Aorta (tissue), 5 donors: ENCODE data around the gene PRRX1. TPM values are rescaled to one million over a fixed set of nuclear protein-coding genes. Genes with fewer than 3 reads are reported as not detected.
A peak's percentile ranks its signal among the peaks of the same experiment; 100 is the strongest.

ENCODE experiments used
- ATAC-seq: fragments of 200-7000 bp; cut with Tn5 transposase; one replicate; pipeline ENCODE4 v1.9.1; 2022; ENCODE audit warnings: moderate library complexity; ENCODE audit not compliant: low FRiP score
- DNase-seq, 2 donors: peaks; one replicate each; pipeline ENCODE4 v3.0.0-alpha.2; 2020
- H3K27ac ChIP-seq, 2 donors: one replicate each; pipeline ENCODE4 v1.5.1; 2013; ENCODE audit warnings: low read length in 2 of 2, mild to moderate bottlenecking in 2 of 2, moderate library complexity in 2 of 2, control low read depth in 1 of 2, inconsistent platforms in 1 of 2, low read depth in 1 of 2
- H3K27me3 ChIP-seq, 2 donors: one replicate each; pipeline ENCODE4 v1.6.1; 2013; ENCODE audit warnings: control low read depth in 1 of 2, low read length in 1 of 2, mild to moderate bottlenecking in 1 of 2, moderate library complexity in 1 of 2; ENCODE audit not compliant: insufficient read depth in 2 of 2, control insufficient read depth in 1 of 2
- H3K36me3 ChIP-seq, 2 donors: one replicate each; pipeline ENCODE4 v1.6.1; 2013; ENCODE audit warnings: control low read depth in 1 of 2, low read length in 1 of 2, mild to moderate bottlenecking in 1 of 2; ENCODE audit not compliant: insufficient read depth in 2 of 2, control insufficient read depth in 1 of 2
- H3K4me1 ChIP-seq, 2 donors: one replicate each; pipeline ENCODE4 v1.6.1; 2013; ENCODE audit warnings: low read length in 2 of 2, control low read depth in 1 of 2, mild to moderate bottlenecking in 1 of 2, moderate library complexity in 1 of 2; ENCODE audit not compliant: insufficient read depth in 2 of 2, control insufficient read depth in 1 of 2
- H3K4me3 ChIP-seq, 2 donors: one replicate each; pipeline ENCODE4 v1.5.1; 2013; ENCODE audit warnings: low read length in 2 of 2, control low read depth in 1 of 2, mild to moderate bottlenecking in 1 of 2
- H3K9me3 ChIP-seq: one replicate; pipeline ENCODE4 v1.6.1; 2013; ENCODE audit warnings: mild to moderate bottlenecking, low read length; ENCODE audit not compliant: control insufficient read depth
- WGBS, 2 donors: extraction: QIAGEN DNeasy Blood & Tissue Kit; methylation state at CpG; one replicate each; pipeline ENCODE4 v1.1.7; 2013; 5-methylcytosine and 5-hydroxymethylcytosine counted together
- intact Hi-C, 2 donors: fragments of 100-400 bp; cut with DNase I; formaldehyde crosslinking; loops; one replicate each; pipeline versions ENCODE4 v1.14.2 to v1.15.0; 2022
- polyA plus RNA-seq, 2 donors: library from polyadenylated mRNA; stranded (reverse); fragments of 200-250 nt; gene quantifications; one replicate each; pipeline ENCODE4 v1.2.3, GENCODE V29; 2013
- total RNA-seq, 2 donors: library from RNA; stranded (reverse); fragmentation: NEBNext Ultra II Directional; extraction: Animal tissue kit (Norgen Biotek cat#: 25700); gene quantifications; one replicate each; pipeline ENCODE4 v1.2.1, GENCODE V29; 2021
- donor health status: healthy with polysubstance abuse.
- donor health status: Bipolar disorder and iron deficiency.
- donor health status: DM: no; HTN: no; CAD: no.
- donor health status: DM: no; HTN: no; CAD: no.
- donor health status: DM: yes; HTN: yes; CAD: no.

PRRX1 gene
- total and polyA plus RNA-seq, 4 donors: 15.2 to 272 (median 105) TPM

DNA sequence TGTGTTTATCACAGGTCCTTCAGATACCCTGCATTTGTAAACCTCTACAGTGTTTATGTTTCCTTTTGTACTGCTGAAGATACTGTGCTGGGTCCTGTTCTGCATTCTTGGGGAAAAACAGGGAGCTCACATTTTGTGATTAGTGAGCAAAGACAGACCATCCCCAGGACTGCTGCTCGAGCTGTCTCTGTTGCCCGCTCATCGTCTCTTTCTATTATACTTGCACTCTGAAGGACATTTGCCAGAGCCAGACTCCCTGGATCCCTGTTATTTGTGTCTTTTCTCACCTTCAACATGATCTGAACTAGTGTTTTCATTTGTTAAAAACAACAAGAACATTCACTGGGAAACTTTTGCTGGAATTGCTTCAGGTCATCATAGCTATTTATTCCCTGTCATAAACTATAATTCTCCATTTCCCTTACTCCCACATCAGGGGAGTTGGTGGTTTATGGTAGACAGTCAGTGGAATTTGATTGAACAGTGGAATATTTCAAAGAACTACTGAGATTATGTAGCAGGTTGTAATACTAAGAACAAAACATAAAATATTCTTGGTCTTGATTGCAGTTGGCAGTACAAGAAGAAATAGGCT, 53.0 kb downstream of the PRRX1 start:
- intact Hi-C loops: no loop called here
- ATAC-seq: no peak
- no peaks in the 10 kb centered on the region for H3K27me3 ChIP-seq
- peaks cover 0 to 6% of the 10 kb centered on the region in 2 donors for H3K36me3 ChIP-seq
- H3K4me3 ChIP-seq: no peak overlapping the region
- no peak for DNase-seq
- WGBS, 2 donors: 68 to 80% methylated on average over 3 of the region's 3 CpGs
- H3K27ac ChIP-seq: no peak overlapping the region
- no peaks in the 10 kb centered on the region for H3K9me3 ChIP-seq
- peaks cover 0 to 1% of the 10 kb centered on the region in 2 donors for H3K4me1 ChIP-seq

DNA sequence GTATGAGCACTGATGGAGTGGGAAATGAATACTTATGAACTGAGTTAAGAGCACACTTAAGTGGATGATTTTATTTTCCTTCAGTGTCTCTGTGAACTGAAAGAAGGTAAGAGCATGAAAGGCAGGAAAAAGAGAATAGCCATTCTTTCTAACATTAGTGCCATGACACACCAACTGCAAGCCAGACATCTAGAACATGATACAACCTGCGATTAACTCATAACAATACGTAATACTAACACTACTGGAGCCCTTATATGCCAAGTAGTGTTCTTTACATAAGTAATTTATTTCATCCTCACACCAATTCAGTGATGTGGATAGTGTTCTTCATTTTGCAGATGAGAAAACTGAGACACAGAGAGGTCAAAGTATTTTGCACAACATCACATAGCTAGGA, 56.7 kb downstream of the PRRX1 start:
- Histone ChIP-seq H3K27ac (no peak overlapping the region), H3K27me3 (no peaks in the 10 kb centered on the region), H3K9me3 (no peaks in the 10 kb centered on the region), H3K36me3 (peaks cover 0 to 10% of the 10 kb centered on the region in 2 donors), H3K4me1 (no peaks in the 10 kb centered on the region), H3K4me3 (no peak overlapping the region)
- WGBS, 2 donors: 94 to 97% methylated on average over 2 of the region's 2 CpGs
- ATAC-seq (no peak), DNase-seq (no peak)
- intact Hi-C loops: loop anchor here in 1 of 2 donors (10.0 kb wide), 1 partner anchor 46 kb away; no protein-coding TSS in a partner anchor

DNA sequence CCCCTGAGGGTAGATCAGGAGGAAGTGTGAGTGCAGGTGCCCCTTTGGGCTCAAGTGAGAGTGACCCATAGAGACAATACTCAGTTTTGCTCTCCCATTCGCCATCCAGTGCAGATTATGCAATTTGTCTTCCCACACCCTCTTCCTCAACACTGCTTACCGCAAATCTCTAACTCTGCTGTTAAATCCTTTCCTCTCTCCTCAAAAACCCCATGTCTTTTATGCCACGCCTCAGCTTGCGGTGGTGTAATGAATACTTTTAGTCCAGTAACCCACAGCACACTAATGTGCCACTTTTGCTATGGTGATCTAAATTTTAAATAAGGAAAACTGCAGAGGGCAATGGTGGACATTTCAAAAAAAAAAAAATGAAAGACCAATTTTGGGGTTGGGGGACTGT, 57.7 kb downstream of the PRRX1 start:
- no peak for DNase-seq
- no peak for ATAC-seq
- WGBS, 2 donors: 95 to 97% methylated on average over 4 of the region's 4 CpGs

DNA sequence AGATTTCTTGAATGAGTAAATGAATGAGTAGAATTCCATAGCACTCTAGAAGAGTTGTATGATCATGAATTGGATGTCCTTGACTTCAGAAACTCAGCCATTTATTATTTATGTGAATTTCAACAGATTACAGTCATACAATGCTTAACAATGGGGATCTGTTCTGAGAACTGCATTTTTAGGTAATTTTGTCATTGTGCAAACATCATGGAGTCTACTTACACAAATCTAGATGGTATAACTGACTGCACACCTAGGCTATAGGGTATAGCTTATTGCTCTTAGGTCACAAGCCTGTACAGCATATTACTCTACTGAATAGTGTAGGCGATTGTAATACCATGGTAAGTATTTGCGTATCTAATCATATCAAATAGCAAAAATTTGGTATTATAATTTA, 59.6 kb downstream of the PRRX1 start:
- H3K4me1 ChIP-seq: no peaks in the 10 kb centered on the region
- H3K36me3 ChIP-seq: peaks cover 0 to 10% of the 10 kb centered on the region in 2 donors
- H3K4me3 ChIP-seq: no peak overlapping the region
- ATAC-seq (no peak), DNase-seq (no peak)
- intact Hi-C loops: loop anchor here in 1 of 2 donors (10.0 kb wide), 1 partner anchor 49 kb away; no protein-coding TSS in a partner anchor
- no peaks in the 10 kb centered on the region for H3K27me3 ChIP-seq
- no peaks in the 10 kb centered on the region for H3K9me3 ChIP-seq
- WGBS, 2 donors: 96 to 97% methylated on average over 2 of the region's 2 CpGs
- no peak overlapping the region for H3K27ac ChIP-seq

More for the DNA sequence above, 57.7 kb downstream of the PRRX1 start:
- H3K27ac ChIP-seq: no peak overlapping the region
- H3K4me3 ChIP-seq: no peak overlapping the region
- H3K9me3 ChIP-seq: no peaks in the 10 kb centered on the region
- peaks cover 0 to 10% of the 10 kb centered on the region in 2 donors for H3K36me3 ChIP-seq
- no peaks in the 10 kb centered on the region for H3K27me3 ChIP-seq
- intact Hi-C loops: loop anchor here in 1 of 2 donors (10.0 kb wide), 1 partner anchor 47 kb away; no protein-coding TSS in a partner anchor
- no peaks in the 10 kb centered on the region for H3K4me1 ChIP-seq

DNA sequence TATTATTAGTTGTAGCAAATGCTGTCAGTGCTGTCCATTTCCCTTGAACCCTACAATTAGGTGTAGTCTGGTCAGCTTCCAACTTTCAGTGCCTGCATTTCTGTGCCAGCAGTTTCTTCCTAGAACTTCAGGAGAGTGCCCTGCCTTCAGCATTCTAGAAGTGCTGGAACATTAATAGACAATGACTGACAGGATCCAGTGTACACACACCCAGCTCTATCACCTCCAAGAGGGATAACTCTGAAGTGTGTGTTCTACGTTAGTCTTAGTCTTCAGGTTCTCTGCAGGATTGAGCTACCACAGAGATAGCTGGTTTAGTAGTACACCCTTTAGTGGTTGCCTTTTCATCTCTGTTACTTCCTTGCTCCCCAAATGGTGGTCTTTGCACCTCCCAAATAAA, 61.4 kb downstream of the PRRX1 start:
- H3K9me3 ChIP-seq: no peaks in the 10 kb centered on the region
- no peaks in the 10 kb centered on the region for H3K27me3 ChIP-seq
- peaks cover 0 to 10% of the 10 kb centered on the region in 2 donors for H3K36me3 ChIP-seq
- H3K4me1 ChIP-seq: peaks cover 0 to 7% of the 10 kb centered on the region in 2 donors
- DNase-seq: no peak
- no peak overlapping the region for H3K27ac ChIP-seq
- intact Hi-C loops: loop anchor here in 1 of 2 donors (10.0 kb wide), 1 partner anchor 51 kb away; no protein-coding TSS in a partner anchor
- no peak for ATAC-seq
- WGBS, 2 donors: 91 to 92% methylated on average over 1 of the region's 1 CpG
- H3K4me3 ChIP-seq: no peak overlapping the region

DNA sequence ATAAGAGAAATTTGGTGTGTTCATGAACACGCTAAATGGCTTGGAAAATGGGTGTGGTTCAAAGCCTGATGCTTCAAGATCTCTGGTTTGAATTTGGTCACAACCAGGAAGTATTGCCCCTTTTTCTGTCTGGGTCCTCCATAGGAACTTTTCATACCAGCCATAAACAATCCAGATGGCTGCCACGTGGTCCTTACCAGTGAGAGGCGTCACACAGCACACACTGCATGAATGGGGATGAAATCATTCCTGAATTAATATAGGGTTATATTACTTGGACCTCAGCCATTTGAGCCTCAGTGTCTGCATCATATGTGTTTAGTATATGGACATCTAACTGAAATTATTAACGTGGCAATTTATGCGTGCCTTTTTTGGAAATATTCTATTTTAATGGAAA, 64.0 kb downstream of the PRRX1 start:
- Histone ChIP-seq H3K27ac (no peak overlapping the region), H3K27me3 (no peaks in the 10 kb centered on the region), H3K9me3 (no peaks in the 10 kb centered on the region), H3K4me1 (peaks cover 1 to 7% of the 10 kb centered on the region in 2 donors), H3K36me3 (no peaks in the 10 kb centered on the region), H3K4me3 (no peak overlapping the region)
- no peak for ATAC-seq
- DNase-seq: no peak
- intact Hi-C loops: loop anchor here in 1 of 2 donors (2.0 to 10.0 kb wide), 2 partner anchors 33 to 53 kb away; no protein-coding TSS in a partner anchor
- WGBS, 2 donors: 87 to 88% methylated on average over 5 of the region's 5 CpGs

DNA sequence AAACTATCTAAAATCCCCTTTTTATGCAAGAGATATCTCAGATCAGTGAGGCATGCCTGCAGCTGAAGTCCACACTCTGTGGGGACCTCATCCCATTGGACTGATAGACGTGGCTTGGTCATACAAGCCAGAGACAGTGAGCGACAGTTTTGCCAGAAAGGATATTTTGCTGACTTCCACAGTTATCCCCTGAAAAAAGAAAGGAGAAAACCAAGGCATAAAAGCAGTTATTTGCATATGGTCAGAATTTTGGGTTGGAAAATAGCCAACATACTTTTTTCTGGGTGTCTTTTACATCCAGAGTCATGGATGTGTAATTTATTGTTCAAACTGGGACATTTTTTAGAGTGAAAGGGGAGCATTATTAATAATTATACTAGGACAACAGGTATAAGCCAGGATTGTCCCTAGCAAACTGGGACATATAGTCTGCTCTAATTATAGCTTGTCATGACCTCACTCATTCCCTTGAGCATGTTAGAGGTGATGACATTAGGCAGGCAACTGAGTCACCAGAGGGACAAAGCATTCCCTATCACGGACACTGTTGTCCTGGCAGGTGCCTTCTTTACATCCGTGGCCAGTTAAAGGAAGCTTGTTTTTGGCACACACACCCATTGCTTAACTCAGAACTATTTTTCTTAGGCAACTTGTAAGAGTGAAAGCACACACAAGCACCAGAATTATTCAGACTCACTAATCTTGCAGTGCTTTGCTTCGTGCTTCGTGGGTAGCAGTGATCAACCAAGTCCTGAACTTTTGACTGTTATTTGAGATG, 65.5 kb downstream of the PRRX1 start:
- WGBS, 2 donors: 28 to 30% methylated on average over 6 of the region's 6 CpGs
- peak; percentile 59 for ATAC-seq
- no peaks in the 10 kb centered on the region for H3K36me3 ChIP-seq
- no peaks in the 10 kb centered on the region for H3K27me3 ChIP-seq
- H3K9me3 ChIP-seq: no peaks in the 10 kb centered on the region
- H3K4me3 ChIP-seq: no peak overlapping the region
- intact Hi-C loops: loop anchor here in 1 of 2 donors (10.0 kb wide), 1 partner anchor 55 kb away; no protein-coding TSS in a partner anchor
- no peak overlapping the region for H3K27ac ChIP-seq
- peaks cover 1 to 7% of the 10 kb centered on the region in 2 donors for H3K4me1 ChIP-seq
- DNase-seq: no peak

DNA sequence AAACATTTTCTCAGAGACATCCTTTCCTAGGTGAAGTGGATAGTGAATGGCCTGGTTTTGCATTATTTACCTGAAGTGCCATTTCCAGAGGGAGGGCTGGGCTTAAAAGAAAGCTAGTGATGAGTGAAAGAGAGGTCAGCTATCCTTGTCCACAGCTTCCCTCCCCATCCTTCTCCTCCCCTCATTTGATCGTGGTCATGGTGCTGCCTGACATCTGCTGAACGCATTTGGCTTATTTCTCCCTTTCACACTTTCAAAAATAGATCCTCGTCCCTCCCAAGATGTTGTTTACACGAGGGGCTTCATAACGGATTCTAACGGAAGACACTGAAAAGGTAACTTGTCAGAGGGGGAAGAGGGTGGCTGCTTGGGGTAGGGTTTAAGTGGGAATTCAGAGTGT, 66.1 kb downstream of the PRRX1 start:
- Histone ChIP-seq H3K4me3 (no peak overlapping the region), H3K27me3 (no peaks in the 10 kb centered on the region), H3K36me3 (no peaks in the 10 kb centered on the region), H3K27ac (peak overlapping the region in 1 of 2 donors; percentile 34), H3K4me1 (peaks cover 1 to 7% of the 10 kb centered on the region in 2 donors), H3K9me3 (no peaks in the 10 kb centered on the region)
- intact Hi-C loops: no loop called here
- no peak for ATAC-seq
- no peak for DNase-seq
- WGBS, 2 donors: 61 to 68% methylated on average over 6 of the region's 6 CpGs
